Measurements from ENCODE around the gene RFX8.

The RFX8 gene

DNA sequence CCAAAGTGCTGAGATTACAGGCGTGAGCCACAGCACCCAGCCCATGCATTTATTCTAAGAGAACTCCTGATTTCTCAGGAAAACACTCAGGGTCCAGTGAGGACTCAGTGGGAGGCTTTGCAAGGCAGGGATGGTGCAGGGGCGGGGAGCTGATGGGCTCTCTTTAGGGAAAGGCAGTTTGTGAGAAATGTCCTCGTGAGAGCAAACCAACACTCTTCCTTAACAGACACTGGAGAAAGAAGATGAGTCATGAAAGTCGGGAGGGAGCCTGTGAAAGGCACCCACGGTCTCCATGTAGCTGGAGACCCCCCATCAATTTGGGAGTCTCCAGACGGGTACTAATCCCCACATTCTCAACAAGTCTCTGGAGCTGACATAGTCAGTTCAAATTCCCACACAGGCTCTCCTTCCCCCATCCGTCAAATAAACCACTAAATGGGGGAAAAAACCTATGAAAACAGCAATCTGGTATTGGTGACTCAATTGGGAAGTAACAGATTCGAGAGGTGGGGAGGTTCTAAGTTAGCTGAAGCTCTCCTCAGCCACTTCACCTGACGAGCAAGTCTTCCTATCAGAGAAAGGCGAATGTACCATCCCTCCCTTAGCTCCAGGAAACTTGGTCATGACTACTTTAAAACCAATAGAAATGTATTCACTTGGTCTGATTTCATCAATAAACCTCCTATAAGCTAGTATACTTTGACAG is 76.6 kb downstream of the RFX8 start:
- H3K9me3 ChIP-seq (replicated peaks; ENCODE audit: insufficient read depth, low read length), result no peaks in the 10 kb centered on the region
- H3K36me3 ChIP-seq (replicated peaks; ENCODE audit: insufficient read depth, low read length), result no peaks in the 10 kb centered on the region
- no peak for TF ChIP-seq EZH2 (optimal IDR thresholded peaks at IDR 0.05; ENCODE audit: low read depth, low read length)
- TF ChIP-seq CTCF (IDR thresholded peaks at IDR 0.05; ENCODE audit: low read length), result no peak
- no peak for TF ChIP-seq EZH2phosphoT487 (IDR thresholded peaks at IDR 0.05; ENCODE audit: low read length)
- H3K27ac ChIP-seq (ENCODE audit: low read length), result no peak overlapping the region
- no peak for DNase-seq
- no peak overlapping the region for H3K4me2 ChIP-seq (ENCODE audit: low read depth, low read length)
- no peak overlapping the region for H3K9ac ChIP-seq (ENCODE audit: low read length)
- no peak overlapping the region for H2AFZ ChIP-seq (ENCODE audit: low read length)
- H4K20me1 ChIP-seq (ENCODE audit: insufficient read depth, low read length), result no peaks in the 10 kb centered on the region
- H3K4me1 ChIP-seq (ENCODE audit: low read length), result no peaks in the 10 kb centered on the region
- H3K4me3 ChIP-seq (ENCODE audit: low read length), result no peak overlapping the region
- no peaks in the 10 kb centered on the region for H3K9me2 ChIP-seq (replicated peaks; ENCODE audit: insufficient read depth, low read length)
- H3K79me2 ChIP-seq (ENCODE audit: low read length), result no peaks in the 10 kb centered on the region
- no peaks in the 10 kb centered on the region for H3F3A ChIP-seq (ENCODE audit: insufficient read depth, low read length)
- no peaks in the 10 kb centered on the region for H3K27me3 ChIP-seq (replicated peaks; ENCODE audit: insufficient read depth, low read length)

DNA sequence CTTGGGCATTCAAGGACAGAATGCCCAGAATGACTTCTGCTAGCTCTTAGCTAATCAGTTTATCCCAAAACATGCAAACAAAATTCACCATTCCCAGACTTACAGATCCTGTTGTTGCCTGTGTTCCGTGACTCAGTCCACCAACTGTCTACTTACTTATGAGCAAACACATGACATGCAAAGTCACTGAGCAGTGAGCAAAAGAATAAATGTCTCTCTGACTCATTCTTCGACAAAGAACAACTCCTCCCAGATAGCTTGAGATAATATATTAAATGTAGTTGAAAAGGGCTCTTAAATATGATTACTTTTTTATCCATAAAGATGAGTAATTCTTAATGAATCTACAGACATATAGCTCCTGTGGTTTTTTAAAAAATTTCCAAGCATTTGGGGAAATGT is 78.6 kb downstream of the RFX8 start:
- Histone ChIP-seq H3F3A (ENCODE audit: insufficient read depth, low read length) (no peaks in the 10 kb centered on the region), H3K9ac (ENCODE audit: low read length) (no peak overlapping the region), H4K20me1 (ENCODE audit: insufficient read depth, low read length) (no peaks in the 10 kb centered on the region), H3K4me1 (ENCODE audit: low read length) (no peaks in the 10 kb centered on the region), H3K9me2 (replicated peaks; ENCODE audit: insufficient read depth, low read length) (no peaks in the 10 kb centered on the region), H3K4me3 (ENCODE audit: low read length) (no peak overlapping the region), H3K27ac (ENCODE audit: low read length) (no peak overlapping the region), H2AFZ (ENCODE audit: low read length) (no peak overlapping the region), H3K36me3 (replicated peaks; ENCODE audit: insufficient read depth, low read length) (no peaks in the 10 kb centered on the region), H3K9me3 (replicated peaks; ENCODE audit: insufficient read depth, low read length) (no peaks in the 10 kb centered on the region), H3K4me2 (ENCODE audit: low read depth, low read length) (no peak overlapping the region), H3K79me2 (ENCODE audit: low read length) (no peaks in the 10 kb centered on the region), H3K27me3 (replicated peaks; ENCODE audit: insufficient read depth, low read length) (no peaks in the 10 kb centered on the region)
- TF ChIP-seq CTCF (IDR thresholded peaks at IDR 0.05; ENCODE audit: low read length), result no peak
- TF ChIP-seq EZH2 (optimal IDR thresholded peaks at IDR 0.05; ENCODE audit: low read depth, low read length), result no peak
- no peak for TF ChIP-seq EZH2phosphoT487 (IDR thresholded peaks at IDR 0.05; ENCODE audit: low read length)
- DNase-seq, result no peak

GRCh38 chr2:101395545-101396315 is 79.2 kb downstream of the RFX8 start:
- H2AFZ ChIP-seq (ENCODE audit: low read length), result no peak overlapping the region
- H3K36me3 ChIP-seq (replicated peaks; ENCODE audit: insufficient read depth, low read length), result no peaks in the 10 kb centered on the region
- TF ChIP-seq CTCF (IDR thresholded peaks at IDR 0.05; ENCODE audit: low read length), result no peak
- no peak for TF ChIP-seq EZH2phosphoT487 (IDR thresholded peaks at IDR 0.05; ENCODE audit: low read length)
- no peak for TF ChIP-seq EZH2 (optimal IDR thresholded peaks at IDR 0.05; ENCODE audit: low read depth, low read length)
- H3K9ac ChIP-seq (ENCODE audit: low read length), result no peak overlapping the region
- H3K4me3 ChIP-seq (ENCODE audit: low read length), result no peak overlapping the region
- no peaks in the 10 kb centered on the region for H3K79me2 ChIP-seq (ENCODE audit: low read length)
- no peaks in the 10 kb centered on the region for H3F3A ChIP-seq (ENCODE audit: insufficient read depth, low read length)
- no peak overlapping the region for H3K27ac ChIP-seq (ENCODE audit: low read length)
- no peaks in the 10 kb centered on the region for H4K20me1 ChIP-seq (ENCODE audit: insufficient read depth, low read length)
- H3K9me2 ChIP-seq (replicated peaks; ENCODE audit: insufficient read depth, low read length), result no peaks in the 10 kb centered on the region
- H3K4me2 ChIP-seq (ENCODE audit: low read depth, low read length), result no peak overlapping the region
- no peaks in the 10 kb centered on the region for H3K4me1 ChIP-seq (ENCODE audit: low read length)
- no peaks in the 10 kb centered on the region for H3K9me3 ChIP-seq (replicated peaks; ENCODE audit: insufficient read depth, low read length)
- DNase-seq, result no peak
- no peaks in the 10 kb centered on the region for H3K27me3 ChIP-seq (replicated peaks; ENCODE audit: insufficient read depth, low read length)

Data from MM.1S (cell line).